CD4-positive, alpha-beta T cell treated with Interleukin-17A for 1 hour (primary cell): Measurements from ENCODE around the gene LHB.
"Not testable (repeated sequence)": the region's sequence is repeated elsewhere in the genome, so short reads cannot be mapped to it uniquely, and the experiment has no call there.

Experiments used
- DNase-seq: peaks from one replicate; pipeline ENCODE4 v3.0.0-alpha.2; 2020

LHB gene

GRCh38 chr19:49017041-49017665, at the start of gene LHB:
LHB (minus strand) TSS chr19:49017091; CDS start chr19:49017081, 10 bp downstream.
- no peak for DNase-seq

- DNase-seq: no peak
Observed at GRCh38 chr19:49065905-49066512, 49.1 kb upstream of the LHB start.

GRCh38 chr19:49064768-49065611, 48.1 kb upstream of the LHB start, which contains the start of gene NTF4:
NTF4 (minus strand) TSS chr19:49064818; CDS start chr19:49061997, 2,821 bp downstream.
- no peak for DNase-seq

GRCh38 chr19:49064029-49064629, 47.2 kb upstream of the LHB start:
- DNase-seq: no peak

- DNase-seq: no peak
Observed at GRCh38 chr19:49061445-49061844, 44.6 kb upstream of the LHB start.

GRCh38 chr19:49061000-49061399, 44.1 kb upstream of the LHB start:
- no peak for DNase-seq

GRCh38 chr19:49059053-49059452, 42.2 kb upstream of the LHB start:
- no peak for DNase-seq

GRCh38 chr19:49058562-49058961, 41.7 kb upstream of the LHB start:
- DNase-seq: no peak

GRCh38 chr19:49057636-49058234, 40.8 kb upstream of the LHB start, which contains the start of gene CGB7:
CGB7 (minus strand) TSS chr19:49057749; CDS start chr19:49055375, 2,374 bp downstream.
- DNase-seq: peak; percentile 34

- not testable (repeated sequence) for DNase-seq
Observed at GRCh38 chr19:49056902-49057596, 40.2 kb upstream of the LHB start.

GRCh38 chr19:49056101-49056901, 39.4 kb upstream of the LHB start:
- peak; percentile 45 for DNase-seq

- DNase-seq: not testable (repeated sequence)
Observed at GRCh38 chr19:49050376-49051033, 33.6 kb upstream of the LHB start.

- not testable (repeated sequence) for DNase-seq
Observed at GRCh38 chr19:49049834-49050233, 32.9 kb upstream of the LHB start.

- DNase-seq: not testable (repeated sequence)
Observed at GRCh38 chr19:49049011-49049410, 32.1 kb upstream of the LHB start, which contains the start of gene CGB8. CGB8 (minus strand) TSS chr19:49049111; CDS start chr19:49048739, 372 bp downstream.

- DNase-seq: not testable (repeated sequence)
Observed at GRCh38 chr19:49043548-49043947, 26.7 kb upstream of the LHB start, which contains the start of gene CGB5. CGB5 (plus strand) TSS chr19:49043848; CDS start chr19:49044210, 362 bp downstream.

- not testable (repeated sequence) for DNase-seq
Observed at GRCh38 chr19:49042666-49043065, 25.8 kb upstream of the LHB start.

- DNase-seq: no peak
Observed at GRCh38 chr19:49042177-49042576, 25.3 kb upstream of the LHB start.

- not testable (repeated sequence) for DNase-seq
Observed at GRCh38 chr19:49039736-49040135, 22.8 kb upstream of the LHB start.

GRCh38 chr19:49038557-49039276, 21.8 kb upstream of the LHB start:
- not testable (repeated sequence) for DNase-seq

GRCh38 chr19:49038111-49038510, 21.2 kb upstream of the LHB start:
- DNase-seq: not testable (repeated sequence)
